22Rv1 (cell line): Measurements from ENCODE around the gene ATRNL1.

ENCODE experiments used
- CTCF ChIP-seq: fragments of 450-650 bp; IDR thresholded peaks from 2 replicates; pipeline ENCODE4 v1.5.1; 2017; ENCODE audit warnings: mild to moderate bottlenecking
- ZFX ChIP-seq: fragments of 450-650 bp; IDR thresholded peaks from 2 replicates; pipeline ENCODE4 v1.6.1; 2017; ENCODE audit warnings: antibody characterized with exemption, borderline replicate concordance

DNA sequence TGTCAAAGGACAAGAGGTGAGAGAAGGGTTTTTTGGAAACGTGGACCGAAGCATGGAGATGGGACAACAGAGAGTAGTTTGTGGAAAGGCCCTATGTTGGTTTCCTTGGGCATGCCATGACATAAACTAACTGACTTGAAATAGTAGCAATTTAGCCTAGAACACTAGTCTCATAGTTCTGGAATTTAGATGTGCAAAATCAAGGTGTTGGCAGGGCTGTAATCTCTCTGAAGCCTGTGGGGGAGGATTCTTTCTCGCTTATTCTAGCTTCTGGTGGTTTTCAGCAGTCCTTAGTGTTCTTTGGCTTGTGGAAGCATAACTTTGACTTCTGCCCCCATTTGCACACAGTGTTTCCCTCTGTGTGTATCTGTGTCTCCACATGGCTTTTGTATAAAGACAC, 896.5 kb downstream of the ATRNL1 start:
- TF ChIP-seq CTCF: no peak
- TF ChIP-seq ZFX: no peak
